ENCODE data around the gene ZNF79. TPM values are rescaled to one million over a fixed set of nuclear protein-coding genes. Genes with fewer than 3 reads are reported as not detected.

Gene ZNF79
- total and polyA plus RNA-seq, 9 donors = 3.9 to 12.3 (median 10.5) TPM

- no peaks in the 10 kb centered on the region for H3K36me3 ChIP-seq
These were observed 49.3 kb downstream of the ZNF79 start for GRCh38 chr9:127473501-127473900.

DNA sequence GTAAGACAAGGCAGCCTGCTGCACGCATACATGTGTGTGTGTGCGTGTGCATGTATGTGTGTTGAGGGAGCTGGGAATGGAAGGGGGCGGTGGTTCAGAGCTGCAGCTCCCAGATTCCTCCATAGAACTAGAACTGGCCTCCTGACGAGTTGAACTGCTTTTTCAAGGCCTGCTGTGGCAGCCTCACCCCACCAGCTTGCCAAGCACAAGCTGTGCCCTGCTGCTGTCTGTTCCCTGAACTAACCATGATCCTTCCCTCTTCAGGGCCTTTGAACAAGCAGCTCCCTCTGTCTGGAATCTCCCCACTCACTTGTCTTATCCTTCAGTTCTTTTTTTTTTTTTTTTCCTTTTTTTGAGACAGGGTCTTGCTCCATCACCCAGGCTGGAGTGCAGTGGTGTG lies 49.8 kb downstream of the ZNF79 start:
- no peak overlapping the region for H3K27ac ChIP-seq
- TF ChIP-seq POLR2A (IDR thresholded peaks at IDR 0.05) (no peak), EP300 (IDR thresholded peaks at IDR 0.05) (no peak)
- TF ChIP-seq, protein P1, sequence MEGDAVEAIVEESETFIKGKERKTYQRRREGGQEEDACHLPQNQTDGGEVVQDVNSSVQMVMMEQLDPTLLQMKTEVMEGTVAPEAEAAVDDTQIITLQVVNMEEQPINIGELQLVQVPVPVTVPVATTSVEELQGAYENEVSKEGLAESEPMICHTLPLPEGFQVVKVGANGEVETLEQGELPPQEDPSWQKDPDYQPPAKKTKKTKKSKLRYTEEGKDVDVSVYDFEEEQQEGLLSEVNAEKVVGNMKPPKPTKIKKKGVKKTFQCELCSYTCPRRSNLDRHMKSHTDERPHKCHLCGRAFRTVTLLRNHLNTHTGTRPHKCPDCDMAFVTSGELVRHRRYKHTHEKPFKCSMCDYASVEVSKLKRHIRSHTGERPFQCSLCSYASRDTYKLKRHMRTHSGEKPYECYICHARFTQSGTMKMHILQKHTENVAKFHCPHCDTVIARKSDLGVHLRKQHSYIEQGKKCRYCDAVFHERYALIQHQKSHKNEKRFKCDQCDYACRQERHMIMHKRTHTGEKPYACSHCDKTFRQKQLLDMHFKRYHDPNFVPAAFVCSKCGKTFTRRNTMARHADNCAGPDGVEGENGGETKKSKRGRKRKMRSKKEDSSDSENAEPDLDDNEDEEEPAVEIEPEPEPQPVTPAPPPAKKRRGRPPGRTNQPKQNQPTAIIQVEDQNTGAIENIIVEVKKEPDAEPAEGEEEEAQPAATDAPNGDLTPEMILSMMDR (IDR thresholded peaks at IDR 0.05) = no peak
- intact Hi-C loops (cut with DNase I) = no loop called here
- no peaks in the 10 kb centered on the region for H3K9me3 ChIP-seq
- H3K4me1 ChIP-seq (ENCODE audit: insufficient read depth) = no peaks in the 10 kb centered on the region
- H3K36me3 ChIP-seq = no peaks in the 10 kb centered on the region
- no peak overlapping the region for H3K4me3 ChIP-seq
- no peak for DNase-seq
- H3K27me3 ChIP-seq = no peaks in the 10 kb centered on the region
- 76 to 86% (median 78%) methylated on average over 4 of the region's 4 CpGs for WGBS, 3 donors

More at GRCh38 chr9:127473501-127473900, 49.3 kb downstream of the ZNF79 start:
- H3K27me3 ChIP-seq = no peaks in the 10 kb centered on the region
- H3K4me3 ChIP-seq = no peak overlapping the region
- TF ChIP-seq, protein P1 (IDR thresholded peaks at IDR 0.05) = no peak
- TF ChIP-seq POLR2A (IDR thresholded peaks at IDR 0.05) = no peak
- no peak for TF ChIP-seq EP300 (IDR thresholded peaks at IDR 0.05)
- intact Hi-C loops (cut with DNase I) = no loop called here
- no peaks in the 10 kb centered on the region for H3K4me1 ChIP-seq (ENCODE audit: insufficient read depth)
- H3K27ac ChIP-seq = no peak overlapping the region
- H3K9me3 ChIP-seq = no peaks in the 10 kb centered on the region
- 88 to 91% (median 88%) methylated on average over 10 of the region's 10 CpGs for WGBS, 3 donors
- no peak for DNase-seq

DNA sequence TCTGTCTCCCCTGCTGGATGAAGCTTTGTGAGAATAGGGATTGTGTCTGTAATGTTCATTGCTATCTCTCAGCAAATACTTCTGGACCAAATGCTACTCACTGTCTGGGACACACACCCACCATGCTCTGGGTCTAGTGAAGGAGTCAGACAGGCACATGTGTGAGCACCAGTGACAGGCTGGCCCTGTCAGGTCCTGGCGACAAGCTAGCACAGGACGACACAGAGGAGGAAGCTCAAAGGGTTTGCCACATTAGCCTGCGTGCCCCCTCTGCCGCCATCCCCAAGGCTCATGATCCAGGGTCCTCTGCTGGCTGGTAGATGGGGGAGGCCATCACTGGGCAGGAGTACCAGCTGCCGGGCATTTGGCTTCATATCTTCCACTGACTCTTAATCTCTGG lies 50.4 kb downstream of the ZNF79 start:
- Histone ChIP-seq H3K27me3 (no peaks in the 10 kb centered on the region), H3K4me1 (ENCODE audit: insufficient read depth) (no peaks in the 10 kb centered on the region), H3K36me3 (no peaks in the 10 kb centered on the region), H3K9me3 (no peaks in the 10 kb centered on the region), H3K27ac (no peak overlapping the region), H3K4me3 (no peak overlapping the region)
- 92 to 98% (median 95%) methylated on average over 5 of the region's 5 CpGs for WGBS, 3 donors
- TF ChIP-seq, protein P1 (IDR thresholded peaks at IDR 0.05) = no peak
- TF ChIP-seq POLR2A (IDR thresholded peaks at IDR 0.05) (no peak), EP300 (IDR thresholded peaks at IDR 0.05) (no peak)
- no peak for DNase-seq
- intact Hi-C loops (cut with DNase I) = no loop called here

DNA sequence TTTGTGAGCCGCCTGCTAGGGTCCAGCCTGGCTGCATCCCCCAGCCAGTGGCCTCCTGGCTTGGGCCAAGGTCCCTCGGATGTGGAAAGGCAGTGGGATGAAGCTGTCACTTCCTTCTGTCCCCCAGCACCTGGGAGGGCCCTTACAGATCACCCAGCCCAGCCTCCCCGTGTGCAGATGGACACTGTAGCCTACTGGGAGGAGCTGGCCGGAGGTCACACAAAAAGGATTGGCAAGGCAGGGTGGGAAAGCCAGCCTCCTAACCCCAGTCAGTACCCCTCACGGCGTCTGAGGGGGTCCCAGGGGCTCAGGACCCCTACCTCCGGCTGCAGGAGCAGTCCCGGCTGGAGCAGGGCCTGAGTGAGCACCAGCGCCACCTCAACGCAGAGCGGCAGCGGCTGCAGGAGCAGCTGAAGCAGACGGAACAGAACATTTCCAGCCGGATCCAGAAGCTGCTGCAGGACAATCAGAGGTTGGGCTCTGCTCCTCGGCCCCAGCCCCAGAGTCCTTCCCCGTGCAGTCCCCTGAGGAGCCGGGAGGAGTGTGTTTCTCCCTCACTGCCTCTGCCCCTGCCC lies 55.4 kb downstream of the ZNF79 start:
- no peaks in the 10 kb centered on the region for H3K9me3 ChIP-seq
- H3K4me1 ChIP-seq (ENCODE audit: insufficient read depth) = no peaks in the 10 kb centered on the region
- H3K27me3 ChIP-seq = no peaks in the 10 kb centered on the region
- TF ChIP-seq EP300 (IDR thresholded peaks at IDR 0.05) (no peak), POLR2A (IDR thresholded peaks at IDR 0.05) (no peak)
- TF ChIP-seq, protein P1 (IDR thresholded peaks at IDR 0.05) = no peak
- H3K4me3 ChIP-seq = no peak overlapping the region
- no peak for DNase-seq
- intact Hi-C loops (cut with DNase I) = no loop called here
- no peak overlapping the region for H3K27ac ChIP-seq
- H3K36me3 ChIP-seq = no peaks in the 10 kb centered on the region
- 83 to 87% (median 87%) methylated on average over 16 to 17 of the region's 17 CpGs for whole genome bisulfite sequencing, 3 donors
